Glutamatergic neuron (in vitro differentiated cells): ENCODE results near the gene OR51E2. TPM values are rescaled to one million over a fixed set of nuclear protein-coding genes. Genes with fewer than 3 reads are reported as not detected.

ENCODE experiments used
- DNase-seq: peaks from one replicate; pipeline ENCODE4 v3.0.0; 2022
- H3K27ac Mint-ChIP-seq: one replicate; pipeline ENCODE4 v1.8.0; 2020; ENCODE audit warnings: mild to moderate bottlenecking, mixed read lengths, inconsistent platforms; ENCODE audit not compliant: unreplicated experiment
- H3K27me3 Mint-ChIP-seq: one replicate; pipeline ENCODE4 v1.8.0; 2020; ENCODE audit warnings: mild to moderate bottlenecking, moderate library complexity, mixed read lengths, inconsistent platforms; ENCODE audit not compliant: unreplicated experiment
- H3K36me3 Mint-ChIP-seq: one replicate; pipeline ENCODE4 v1.8.0; 2020; ENCODE audit warnings: mild to moderate bottlenecking, mixed read lengths, inconsistent platforms; ENCODE audit not compliant: unreplicated experiment
- H3K4me1 Mint-ChIP-seq: one replicate; pipeline ENCODE4 v1.8.0; 2020; ENCODE audit warnings: mild to moderate bottlenecking, low read depth, mixed read lengths, inconsistent platforms; ENCODE audit not compliant: unreplicated experiment
- H3K4me3 Mint-ChIP-seq: one replicate; pipeline ENCODE4 v1.8.0; 2020; ENCODE audit warnings: mild to moderate bottlenecking, mixed read lengths, inconsistent platforms; ENCODE audit not compliant: unreplicated experiment
- H3K9me3 Mint-ChIP-seq: one replicate; pipeline ENCODE4 v1.8.0; 2020; ENCODE audit warnings: mild to moderate bottlenecking, moderate library complexity, mixed read lengths, inconsistent platforms; ENCODE audit not compliant: unreplicated experiment
- total RNA-seq: library from RNA; stranded (reverse); fragmentation: NEBNext Ultra II Directional; extraction: Animal tissue kit (Norgen Biotek cat#: 25700); gene quantifications from one replicate; pipeline ENCODE4 v1.2.1, GENCODE V29; 2021; ENCODE audit not compliant: unreplicated experiment
- TF ChIP-seq, protein P1 (sequence below): fragments of 200-600 bp; sonication (generic); IDR thresholded peaks from one replicate; pipeline ENCODE4 v1.5.0; 2021; ENCODE audit not compliant: partially characterized antibody, unreplicated experiment

Gene OR51E2
- total RNA-seq, 1 donor from 2014 or later: not detected

DNA sequence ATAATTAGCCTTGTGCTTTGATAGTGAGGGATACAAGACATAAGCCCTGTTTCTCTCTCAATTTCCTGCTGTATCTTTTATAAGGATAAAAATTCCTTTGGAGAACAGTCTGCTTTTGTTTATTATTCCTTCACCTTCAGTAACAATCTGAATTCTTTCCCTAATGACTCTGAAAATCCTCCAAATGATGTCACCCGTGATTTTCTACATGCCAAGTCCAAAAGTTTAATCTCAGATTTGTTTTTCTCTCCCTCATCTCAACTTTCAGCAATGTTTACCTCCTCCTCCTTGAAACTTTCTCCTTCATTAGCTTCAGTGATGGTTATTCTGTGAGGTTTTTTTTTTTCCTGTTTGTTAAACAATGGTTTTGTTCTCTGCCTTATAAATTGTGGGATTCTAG lies 2.2 kb downstream of the OR51E2 start:
- no peaks in the 10 kb centered on the region for H3K4me1 Mint-ChIP-seq
- H3K9me3 Mint-ChIP-seq: no peaks in the 10 kb centered on the region
- no peak for DNase-seq
- no peaks in the 10 kb centered on the region for H3K27me3 Mint-ChIP-seq
- no peaks in the 10 kb centered on the region for H3K36me3 Mint-ChIP-seq
- H3K27ac Mint-ChIP-seq: no peak overlapping the region
- TF ChIP-seq, protein P1, sequence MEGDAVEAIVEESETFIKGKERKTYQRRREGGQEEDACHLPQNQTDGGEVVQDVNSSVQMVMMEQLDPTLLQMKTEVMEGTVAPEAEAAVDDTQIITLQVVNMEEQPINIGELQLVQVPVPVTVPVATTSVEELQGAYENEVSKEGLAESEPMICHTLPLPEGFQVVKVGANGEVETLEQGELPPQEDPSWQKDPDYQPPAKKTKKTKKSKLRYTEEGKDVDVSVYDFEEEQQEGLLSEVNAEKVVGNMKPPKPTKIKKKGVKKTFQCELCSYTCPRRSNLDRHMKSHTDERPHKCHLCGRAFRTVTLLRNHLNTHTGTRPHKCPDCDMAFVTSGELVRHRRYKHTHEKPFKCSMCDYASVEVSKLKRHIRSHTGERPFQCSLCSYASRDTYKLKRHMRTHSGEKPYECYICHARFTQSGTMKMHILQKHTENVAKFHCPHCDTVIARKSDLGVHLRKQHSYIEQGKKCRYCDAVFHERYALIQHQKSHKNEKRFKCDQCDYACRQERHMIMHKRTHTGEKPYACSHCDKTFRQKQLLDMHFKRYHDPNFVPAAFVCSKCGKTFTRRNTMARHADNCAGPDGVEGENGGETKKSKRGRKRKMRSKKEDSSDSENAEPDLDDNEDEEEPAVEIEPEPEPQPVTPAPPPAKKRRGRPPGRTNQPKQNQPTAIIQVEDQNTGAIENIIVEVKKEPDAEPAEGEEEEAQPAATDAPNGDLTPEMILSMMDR: no peak
- H3K4me3 Mint-ChIP-seq: no peak overlapping the region

DNA sequence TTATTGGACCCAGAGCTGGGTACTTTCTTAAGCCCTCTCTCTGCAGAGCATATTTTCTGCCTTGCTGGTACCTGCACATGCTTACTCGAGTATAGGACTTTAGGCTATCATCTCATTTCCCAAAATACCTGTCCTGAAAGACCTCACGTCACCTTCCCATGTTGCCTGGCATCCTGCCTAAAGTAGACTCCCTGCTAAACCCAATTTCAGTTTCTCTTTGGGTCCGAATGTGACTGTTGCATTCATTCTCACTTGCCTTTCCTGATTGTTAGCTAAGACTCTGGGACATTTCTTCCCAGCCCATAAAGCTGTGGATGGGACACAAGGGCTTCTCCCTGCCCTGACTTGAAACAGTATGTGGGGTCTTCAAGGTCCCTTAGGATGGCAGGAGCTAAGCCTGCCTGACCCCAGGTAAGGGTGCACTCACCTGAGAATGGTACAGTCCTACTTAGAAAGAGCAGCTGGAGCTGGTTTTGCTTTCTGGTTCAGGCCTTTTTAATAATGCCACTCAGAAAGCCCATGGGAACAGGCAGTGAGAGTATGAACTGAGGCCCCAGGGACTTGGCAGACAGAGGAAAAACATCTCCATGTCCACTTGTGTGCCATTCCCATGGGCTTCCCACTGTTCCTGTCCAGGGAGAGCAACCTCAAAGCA lies 12.9 kb downstream of the OR51E2 start:
- Mint-ChIP-seq H3K4me1 (peaks cover 4% of the 10 kb centered on the region), H3K36me3 (no peaks in the 10 kb centered on the region), H3K4me3 (no peak overlapping the region), H3K27me3 (no peaks in the 10 kb centered on the region), H3K27ac (no peak overlapping the region), H3K9me3 (no peaks in the 10 kb centered on the region)
- TF ChIP-seq, protein P1: no peak
- no peak for DNase-seq

GRCh38 chr11:4682623-4683419 lies 14.8 kb downstream of the OR51E2 start:
- no peaks in the 10 kb centered on the region for H3K36me3 Mint-ChIP-seq
- H3K4me3 Mint-ChIP-seq: no peak overlapping the region
- no peak overlapping the region for H3K27ac Mint-ChIP-seq
- H3K9me3 Mint-ChIP-seq: no peaks in the 10 kb centered on the region
- DNase-seq: no peak
- no peaks in the 10 kb centered on the region for H3K27me3 Mint-ChIP-seq
- TF ChIP-seq, protein P1: no peak
- H3K4me1 Mint-ChIP-seq: peaks cover 4% of the 10 kb centered on the region

GRCh38 chr11:4680341-4680740 lies 17.3 kb downstream of the OR51E2 start:
- TF ChIP-seq, protein P1: no peak
- H3K9me3 Mint-ChIP-seq: no peaks in the 10 kb centered on the region
- no peak for DNase-seq
- H3K4me3 Mint-ChIP-seq: no peak overlapping the region
- no peaks in the 10 kb centered on the region for H3K27me3 Mint-ChIP-seq
- H3K27ac Mint-ChIP-seq: no peak overlapping the region
- no peaks in the 10 kb centered on the region for H3K36me3 Mint-ChIP-seq
- peaks cover 4% of the 10 kb centered on the region for H3K4me1 Mint-ChIP-seq

DNA sequence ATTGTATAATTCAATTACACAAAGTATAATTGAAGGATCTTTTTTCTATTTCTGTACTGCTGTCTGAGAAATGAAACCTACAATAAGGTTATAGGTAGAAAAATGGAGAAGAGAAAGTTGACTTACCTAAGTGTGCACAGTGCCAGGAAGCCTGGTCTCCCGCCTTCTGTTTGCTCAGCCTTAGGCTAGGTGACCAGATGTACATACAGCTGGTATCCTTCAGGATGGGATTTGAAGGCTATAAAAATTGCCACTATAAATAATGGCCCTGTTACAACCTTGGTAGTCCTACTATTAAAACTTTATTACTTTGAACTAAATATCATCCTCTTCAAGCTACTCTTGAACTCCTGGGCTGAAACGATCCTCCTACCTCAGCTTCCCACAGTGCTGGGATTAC lies 19.7 kb downstream of the OR51E2 start:
- H3K27ac Mint-ChIP-seq: no peak overlapping the region
- no peaks in the 10 kb centered on the region for H3K27me3 Mint-ChIP-seq
- no peaks in the 10 kb centered on the region for H3K9me3 Mint-ChIP-seq
- TF ChIP-seq, protein P1: no peak
- H3K4me3 Mint-ChIP-seq: no peak overlapping the region
- H3K4me1 Mint-ChIP-seq: peaks cover 4% of the 10 kb centered on the region
- no peak for DNase-seq
- H3K36me3 Mint-ChIP-seq: no peaks in the 10 kb centered on the region
